ENCODE measurements around the gene TMEM179. TPM values are rescaled to one million over a fixed set of nuclear protein-coding genes. Genes with fewer than 3 reads are reported as not detected.

Gene TMEM179
- total and polyA plus RNA-seq, 10 of the 15 experiments (the other 5 are each of a cell fraction or from before 2014, with no cell fraction given): not detected

- no peak for FAIRE-seq
Measured at GRCh38 chr14:104582662-104583061, 21.9 kb downstream of the TMEM179 start.

More at GRCh38 chr14:104582662-104583061, 21.9 kb downstream of the TMEM179 start:
- ChIA-PET CTCF (no interaction called here), POLR2A (no interaction called here), RAD21 (ENCODE audit: unreplicated experiment) (no interaction called here), SMC1A (ENCODE audit: uncharacterized antibody, unreplicated experiment) (no interaction called here)
- in situ Hi-C loops (cut with MboI) (no loop called here), intact Hi-C loops (cut with micrococcal nuclease; ENCODE audit: unreplicated experiment) (no loop called here)
- 35% methylated on average over 12 of the region's 12 CpGs for WGBS (ENCODE audit: insufficient coverage, insufficient replicate concordance, low lambda C conversion rate, missing lambda C conversion rate)
- H3K79me2 ChIP-seq (ENCODE audit: control insufficient read depth, insufficient read depth, low read length): no peaks in the 10 kb centered on the region
- H3K9me3 ChIP-seq (replicated peaks; ENCODE audit: control insufficient read depth, insufficient read depth, low read length): no peaks in the 10 kb centered on the region
- ATAC-seq (no peak), DNase-seq (ENCODE audit: low read depth, low spot score) (no peak)
- no peaks in the 10 kb centered on the region for H3K4me1 ChIP-seq (ENCODE audit: control insufficient read depth, insufficient read depth, low read length)
- peaks cover 0 to 4% of the 10 kb centered on the region in 2 experiments; a peak in 2 of 4 replicates for H3K27me3 ChIP-seq (replicated peaks in 1 of 2; ENCODE audit: control insufficient read depth in 2 of 2, insufficient read depth in 2 of 2, low read length in 1 of 2)
- H3K27ac ChIP-seq (ENCODE audit: control insufficient read depth, insufficient read depth): no peak overlapping the region
- no peak overlapping the region for H3K4me3 ChIP-seq
- TF ChIP-seq USF1 (IDR thresholded peaks at IDR 0.05; ENCODE audit: borderline replicate concordance, extremely low read length, insufficient read depth, low read depth, low read length) (no peak), MEF2A (IDR thresholded peaks at IDR 0.05; ENCODE audit: insufficient read depth, low read depth, low read length) (no peak), RCOR1 (conservative IDR thresholded peaks at IDR 0.05; ENCODE audit: low read depth, low read length) (no peak), JUNB (IDR thresholded peaks at IDR 0.05) (no peak), SKIL (IDR thresholded peaks at IDR 0.05; ENCODE audit: low read depth, poor library complexity, severe bottlenecking) (no peak), TCF3 (IDR thresholded peaks at IDR 0.05; ENCODE audit: borderline replicate concordance, insufficient read depth, low read depth, low read length) (no peak), NR2F1 (conservative IDR thresholded peaks at IDR 0.05) (no peak), E2F4 (IDR thresholded peaks at IDR 0.05; ENCODE audit: low read depth, low read length) (no peak), SREBF1 (IDR thresholded peaks at IDR 0.05; ENCODE audit: low read length) (no peak), ZNF207 (IDR thresholded peaks at IDR 0.05; ENCODE audit: borderline replicate concordance) (no peak)
- no peak overlapping the region for H3K4me2 ChIP-seq (ENCODE audit: control insufficient read depth, insufficient read depth)
- no peaks in the 10 kb centered on the region for H4K20me1 ChIP-seq (ENCODE audit: control insufficient read depth, insufficient read depth)
- no peak overlapping the region for H2AFZ ChIP-seq (ENCODE audit: control insufficient read depth, low read depth, low read length)
- H3K9ac ChIP-seq (ENCODE audit: control insufficient read depth, insufficient read depth, low read length): no peak overlapping the region
- BruUV-seq (replicated peaks): no TSS peak
- no peaks in the 10 kb centered on the region for H3K36me3 ChIP-seq (ENCODE audit: control insufficient read depth in 2 of 2, insufficient read depth in 2 of 2, low read length in 1 of 2)
